HG03175 (cell line): ENCODE measurements around the gene HSPB7.
"Not testable (repeated sequence)": the region's sequence is repeated elsewhere in the genome, so short reads cannot be mapped to it uniquely, and the experiment has no call there.

Source experiments
- ATAC-seq: cut with Tn5 transposase; IDR thresholded peaks from one replicate; pipeline ENCODE4 v1.9.1; 2021; ENCODE audit warnings: mild to moderate bottlenecking, moderate library complexity; ENCODE audit not compliant: unreplicated experiment

Gene HSPB7

GRCh38 chr1:16023050-16023653 lies 5.3 kb upstream of the HSPB7 start:
- ATAC-seq = no peak

- no peak for ATAC-seq
Observed at GRCh38 chr1:16022393-16022792, 4.5 kb upstream of the HSPB7 start.

GRCh38 chr1:16021681-16022080 lies 3.8 kb upstream of the HSPB7 start, which contains the start of gene CLCNKA:
Gene CLCNKA, plus strand, starts transcription at chr1:16022036. Its CDS starts 584 bp downstream, at chr1:16022620.
- no peak for ATAC-seq

- not testable (repeated sequence) for ATAC-seq
Observed at GRCh38 chr1:16020878-16021277, 3.0 kb upstream of the HSPB7 start.

- ATAC-seq = no peak
Observed at GRCh38 chr1:16020325-16020724, 2.5 kb upstream of the HSPB7 start.

- ATAC-seq = no peak
Observed at GRCh38 chr1:16019644-16020277, 1.9 kb upstream of the HSPB7 start.

GRCh38 chr1:16018749-16019643 lies 1.2 kb upstream of the HSPB7 start:
- ATAC-seq = no peak

GRCh38 chr1:16018308-16018707 lies 465 bp upstream of the HSPB7 start:
- no peak for ATAC-seq

GRCh38 chr1:16017076-16017460 lies 775 bp downstream of the HSPB7 start:
- no peak for ATAC-seq

- no peak for ATAC-seq
Observed at GRCh38 chr1:16015960-16016901, 1.6 kb downstream of the HSPB7 start.

- ATAC-seq = no peak
Observed at GRCh38 chr1:16015491-16015890, 2.4 kb downstream of the HSPB7 start.

GRCh38 chr1:16014509-16015482 lies 3.0 kb downstream of the HSPB7 start:
- no peak for ATAC-seq

GRCh38 chr1:16013908-16014258 lies 4.0 kb downstream of the HSPB7 start:
- ATAC-seq = no peak

- no peak for ATAC-seq
Observed at GRCh38 chr1:16013220-16013907, 4.5 kb downstream of the HSPB7 start.

GRCh38 chr1:16012590-16013219 lies 5.1 kb downstream of the HSPB7 start:
- no peak for ATAC-seq

- ATAC-seq = no peak
Observed at GRCh38 chr1:16011936-16012589, 5.8 kb downstream of the HSPB7 start.

- no peak for ATAC-seq
Observed at GRCh38 chr1:16010837-16011236, 7.0 kb downstream of the HSPB7 start.

GRCh38 chr1:16009678-16010077 lies 8.2 kb downstream of the HSPB7 start:
- no peak for ATAC-seq
